ENCODE measurements around the gene ARHGAP29.

DNA sequence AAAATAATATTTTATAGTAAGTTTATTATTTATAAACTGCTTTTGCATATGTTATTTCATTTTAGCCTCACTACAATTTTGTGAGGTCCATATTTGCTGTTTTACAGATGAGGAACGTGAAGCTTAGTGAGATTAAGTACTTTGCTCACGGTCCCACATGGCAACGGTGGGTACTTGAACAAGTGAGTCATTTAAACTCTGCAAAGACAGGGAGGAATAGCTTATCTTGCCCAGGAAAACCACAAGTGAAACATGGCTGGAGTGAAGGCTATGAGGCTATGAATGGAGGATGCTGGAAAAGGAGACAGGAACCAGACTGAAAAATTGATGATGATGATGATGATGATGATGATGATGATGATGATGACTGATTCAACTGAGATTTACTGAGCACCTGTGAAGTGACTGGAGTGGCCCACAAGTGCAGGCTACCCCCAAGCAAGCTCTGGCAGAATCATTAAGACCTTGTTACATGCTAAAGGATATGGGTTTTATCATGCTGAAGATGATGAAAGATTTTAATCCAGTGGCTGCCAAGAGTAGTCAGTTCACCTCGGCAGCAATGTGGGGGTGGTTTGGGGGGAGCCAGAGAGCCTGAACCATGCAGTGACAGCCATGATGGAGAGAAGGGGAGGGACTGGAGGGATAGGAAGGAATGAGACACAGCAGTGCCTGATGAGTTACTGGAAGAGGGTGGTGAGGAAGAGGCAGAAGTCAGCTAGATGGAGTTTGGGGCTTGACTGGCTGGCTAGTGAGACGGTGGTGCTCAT, 115.0 kb downstream of the ARHGAP29 start:
- TF ChIP-seq, protein P1, sequence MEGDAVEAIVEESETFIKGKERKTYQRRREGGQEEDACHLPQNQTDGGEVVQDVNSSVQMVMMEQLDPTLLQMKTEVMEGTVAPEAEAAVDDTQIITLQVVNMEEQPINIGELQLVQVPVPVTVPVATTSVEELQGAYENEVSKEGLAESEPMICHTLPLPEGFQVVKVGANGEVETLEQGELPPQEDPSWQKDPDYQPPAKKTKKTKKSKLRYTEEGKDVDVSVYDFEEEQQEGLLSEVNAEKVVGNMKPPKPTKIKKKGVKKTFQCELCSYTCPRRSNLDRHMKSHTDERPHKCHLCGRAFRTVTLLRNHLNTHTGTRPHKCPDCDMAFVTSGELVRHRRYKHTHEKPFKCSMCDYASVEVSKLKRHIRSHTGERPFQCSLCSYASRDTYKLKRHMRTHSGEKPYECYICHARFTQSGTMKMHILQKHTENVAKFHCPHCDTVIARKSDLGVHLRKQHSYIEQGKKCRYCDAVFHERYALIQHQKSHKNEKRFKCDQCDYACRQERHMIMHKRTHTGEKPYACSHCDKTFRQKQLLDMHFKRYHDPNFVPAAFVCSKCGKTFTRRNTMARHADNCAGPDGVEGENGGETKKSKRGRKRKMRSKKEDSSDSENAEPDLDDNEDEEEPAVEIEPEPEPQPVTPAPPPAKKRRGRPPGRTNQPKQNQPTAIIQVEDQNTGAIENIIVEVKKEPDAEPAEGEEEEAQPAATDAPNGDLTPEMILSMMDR (IDR thresholded peaks at IDR 0.05; ENCODE audit: insufficient read depth, low read depth, low read length): no peak
- TF ChIP-seq EZH2 (IDR thresholded peaks at IDR 0.05; ENCODE audit: insufficient read depth, low read length): no peak

Data from astrocyte (in vitro differentiated cells and primary cell).